ENCODE results near the gene ANKRD34A. TPM values are rescaled to one million over a fixed set of nuclear protein-coding genes. Genes with fewer than 3 reads are reported as not detected.
A peak's percentile ranks its signal among the peaks of the same experiment; 100 is the strongest.

ANKRD34A gene
- total RNA-seq, 1 experiment from 2014 or later: 1.1 TPM

GRCh38 chr1:145917595-145917994 is 46.8 kb downstream of the ANKRD34A start:
- H2AFZ ChIP-seq (ENCODE audit: low read depth, low read length, poor library complexity, severe bottlenecking): no peak overlapping the region
- no peak for DNase-seq (ENCODE audit: low read depth, low spot score)
- POLR2A ChIA-PET: no interaction called here

More at GRCh38 chr1:145917595-145917994, 46.8 kb downstream of the ANKRD34A start:
- Histone ChIP-seq H3K4me3 (replicated peaks in 1 of 2; ENCODE audit: low read depth in 1 of 2, low read length in 2 of 2) (peak overlapping the region; percentile 74 to 95), H3K4me1 (ENCODE audit: control insufficient read depth in 1 of 2, insufficient read depth in 2 of 2, low read length in 2 of 2) (peaks cover 9 to 25% of the 10 kb centered on the region in 2 experiments; a peak in 3 of 4 replicates), H3K9me2 (ENCODE audit: insufficient read depth) (no peaks in the 10 kb centered on the region), H3K27ac (ENCODE audit: low read depth, low read length) (peak overlapping the region; percentile 62), H3K36me3 (ENCODE audit: control insufficient read depth in 1 of 2, insufficient read depth in 2 of 2, low read length in 2 of 2) (peaks cover 0 to 9% of the 10 kb centered on the region in 2 experiments; a peak in 1 of 4 replicates), H3K27me3 (ENCODE audit: insufficient read depth, low read length) (no peaks in the 10 kb centered on the region), H3K4me2 (ENCODE audit: low read length) (peak overlapping the region; percentile 82), H3K79me2 (ENCODE audit: insufficient read depth, low read length) (no peaks in the 10 kb centered on the region; the same call in 1 of the 2 replicates), H4K20me1 (ENCODE audit: insufficient read depth) (no peaks in the 10 kb centered on the region), H3K9ac (ENCODE audit: low read length) (peak overlapping the region; percentile 78), H3K9me3 (ENCODE audit: control insufficient read depth in 1 of 2, insufficient read depth in 1 of 2, low read depth in 1 of 2, low read length in 2 of 2) (no peaks in the 10 kb centered on the region)
- intact Hi-C loops (cut with micrococcal nuclease): loop anchor here (5.0 kb wide), 1 partner anchor 45 kb away; the partner anchor contains the start of genes ANKRD34A and POLR3GL
- ATAC-seq: no peak
- TF ChIP-seq CBX3 (IDR thresholded peaks at IDR 0.05; ENCODE audit: low read depth): no peak
- no peak for TF ChIP-seq CEBPB (IDR thresholded peaks at IDR 0.05; ENCODE audit: low read depth)
- no peak for TF ChIP-seq REST (IDR thresholded peaks at IDR 0.05; ENCODE audit: low read depth)
- TF ChIP-seq, protein P1, sequence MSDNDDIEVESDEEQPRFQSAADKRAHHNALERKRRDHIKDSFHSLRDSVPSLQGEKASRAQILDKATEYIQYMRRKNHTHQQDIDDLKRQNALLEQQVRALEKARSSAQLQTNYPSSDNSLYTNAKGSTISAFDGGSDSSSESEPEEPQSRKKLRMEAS (IDR thresholded peaks at IDR 0.05): no peak
- CTCF ChIA-PET: no interaction called here
- no TSS peak for BruUV-seq (replicated peaks)
- RAD21 ChIA-PET (ENCODE audit: low non-redundant PET in 1 of 2, low total read pairs in 2 of 2, uncharacterized antibody in 2 of 2, unreplicated experiment in 2 of 2): no interaction called here

All from HCT116 (cell line).